ENCODE measurements around the gene MAPK10. TPM values are rescaled to one million over a fixed set of nuclear protein-coding genes. Genes with fewer than 3 reads are reported as not detected.

The MAPK10 gene
- total and polyA plus RNA-seq, 4 donors: 0.82 to 3.6 (median 2.3) TPM

- H3K27me3 ChIP-seq (ENCODE audit: control insufficient read depth in 4 of 4, insufficient read depth in 4 of 4, low read length in 3 of 4): no peaks in the 10 kb centered on the region
- WGBS: 93% methylated on average over 6 of the region's 6 CpGs
- TF ChIP-seq GABPA (IDR thresholded peaks at IDR 0.05 in 1 of 2, conservative IDR thresholded peaks at IDR 0.05 in 1 of 2) (no peak), JUND (IDR thresholded peaks at IDR 0.05) (no peak), TAF1 (conservative IDR thresholded peaks at IDR 0.05) (no peak), MAX (IDR thresholded peaks at IDR 0.05) (no peak), FOXA1 (IDR thresholded peaks at IDR 0.05) (no peak), EGR1 (IDR thresholded peaks at IDR 0.05; ENCODE audit: low read depth in 2 of 2) (no peak), HNF4G (IDR thresholded peaks at IDR 0.05) (no peak), YY1 (IDR thresholded peaks at IDR 0.05) (no peak), RAD21 (IDR thresholded peaks at IDR 0.05) (no peak), ZBTB33 (IDR thresholded peaks at IDR 0.05) (no peak), NR2F2 (IDR thresholded peaks at IDR 0.05) (no peak)
- no peak for DNase-seq (ENCODE audit: low spot score)
- no peak overlapping the region for H3K9ac ChIP-seq (ENCODE audit: low read depth in 1 of 2, low read length in 2 of 2)
- H3K36me3 ChIP-seq (ENCODE audit: control insufficient read depth in 4 of 4, insufficient read depth in 3 of 4, low read depth in 1 of 4, low read length in 3 of 4): no peaks in the 10 kb centered on the region
- no peak overlapping the region for H3K27ac ChIP-seq (ENCODE audit: low read depth in 1 of 2, low read length in 2 of 2)
- H3K9me3 ChIP-seq (ENCODE audit: control insufficient read depth in 4 of 4, low read length in 3 of 4): no peaks in the 10 kb centered on the region
- H3K4me1 ChIP-seq (ENCODE audit: control insufficient read depth in 4 of 4, insufficient read depth in 4 of 4, low read length in 3 of 4): no peaks in the 10 kb centered on the region
- H3K4me3 ChIP-seq (ENCODE audit: low read depth in 1 of 3, low read length in 3 of 3): no peak overlapping the region
Observed at GRCh38 chr4:86007042-86007441, 352.8 kb downstream of the MAPK10 start.

GRCh38 chr4:86006057-86006456, 353.8 kb downstream of the MAPK10 start:
- no peaks in the 10 kb centered on the region for H3K9me3 ChIP-seq (ENCODE audit: control insufficient read depth in 4 of 4, low read length in 3 of 4)
- TF ChIP-seq HNF4G (IDR thresholded peaks at IDR 0.05) (no peak), HNF4A (conservative IDR thresholded peaks at IDR 0.05) (no peak)
- DNase-seq (ENCODE audit: low spot score): no peak
- no peak overlapping the region for H3K27ac ChIP-seq (ENCODE audit: low read depth in 1 of 2, low read length in 2 of 2)
- no peaks in the 10 kb centered on the region for H3K36me3 ChIP-seq (ENCODE audit: control insufficient read depth in 4 of 4, insufficient read depth in 3 of 4, low read depth in 1 of 4, low read length in 3 of 4)
- H3K4me1 ChIP-seq (ENCODE audit: control insufficient read depth in 4 of 4, insufficient read depth in 4 of 4, low read length in 3 of 4): no peaks in the 10 kb centered on the region
- no peak overlapping the region for H3K9ac ChIP-seq (ENCODE audit: low read depth in 1 of 2, low read length in 2 of 2)
- H3K27me3 ChIP-seq (ENCODE audit: control insufficient read depth in 4 of 4, insufficient read depth in 4 of 4, low read length in 3 of 4): no peaks in the 10 kb centered on the region
- H3K4me3 ChIP-seq (ENCODE audit: low read depth in 1 of 3, low read length in 3 of 3): no peak overlapping the region

DNA sequence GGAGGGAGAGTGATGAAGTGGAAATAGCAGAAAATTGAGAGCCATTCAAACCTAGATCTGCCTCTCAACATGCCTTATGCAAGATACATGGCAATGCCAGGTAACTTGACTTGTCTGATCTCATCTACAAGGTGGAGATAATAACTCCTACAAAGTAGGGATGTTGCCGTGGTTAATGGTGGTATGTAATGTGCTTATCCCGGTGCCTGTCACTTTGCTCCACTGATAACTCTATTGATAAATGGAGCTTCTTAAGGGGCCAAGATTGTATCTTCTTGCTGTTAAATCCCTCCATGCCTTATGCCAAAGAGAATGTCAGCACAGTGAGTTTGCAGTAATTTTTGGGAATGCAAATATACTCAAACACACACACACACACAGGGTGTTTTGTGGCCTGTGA, 355.8 kb downstream of the MAPK10 start:
- Histone ChIP-seq H3K27me3 (ENCODE audit: control insufficient read depth in 4 of 4, insufficient read depth in 4 of 4, low read length in 3 of 4) (no peaks in the 10 kb centered on the region), H3K4me1 (ENCODE audit: control insufficient read depth in 4 of 4, insufficient read depth in 4 of 4, low read length in 3 of 4) (no peaks in the 10 kb centered on the region), H3K27ac (ENCODE audit: low read depth in 1 of 2, low read length in 2 of 2) (no peak overlapping the region), H3K4me3 (ENCODE audit: low read depth in 1 of 3, low read length in 3 of 3) (no peak overlapping the region), H3K9ac (ENCODE audit: low read depth in 1 of 2, low read length in 2 of 2) (no peak overlapping the region), H3K9me3 (ENCODE audit: control insufficient read depth in 4 of 4, low read length in 3 of 4) (no peaks in the 10 kb centered on the region), H3K36me3 (ENCODE audit: control insufficient read depth in 4 of 4, insufficient read depth in 3 of 4, low read depth in 1 of 4, low read length in 3 of 4) (peaks cover 0 to 4% (median 0%) of the 10 kb centered on the region in 4 donors)
- no peak for DNase-seq (ENCODE audit: low spot score)
- WGBS: 75% methylated on average over 2 of the region's 2 CpGs
- TF ChIP-seq RXRA (IDR thresholded peaks at IDR 0.05) (no peak), FOXA2 (IDR thresholded peaks at IDR 0.05) (no peak), YY1 (IDR thresholded peaks at IDR 0.05) (no peak), FOXA1 (IDR thresholded peaks at IDR 0.05) (no peak), HNF4A (conservative IDR thresholded peaks at IDR 0.05) (no peak), ATF3 (IDR thresholded peaks at IDR 0.05) (no peak), ZBTB33 (IDR thresholded peaks at IDR 0.05) (no peak), GABPA (IDR thresholded peaks at IDR 0.05 in 1 of 2, conservative IDR thresholded peaks at IDR 0.05 in 1 of 2) (no peak), HNF4G (IDR thresholded peaks at IDR 0.05) (no peak)
- TF ChIP-seq, protein P1, sequence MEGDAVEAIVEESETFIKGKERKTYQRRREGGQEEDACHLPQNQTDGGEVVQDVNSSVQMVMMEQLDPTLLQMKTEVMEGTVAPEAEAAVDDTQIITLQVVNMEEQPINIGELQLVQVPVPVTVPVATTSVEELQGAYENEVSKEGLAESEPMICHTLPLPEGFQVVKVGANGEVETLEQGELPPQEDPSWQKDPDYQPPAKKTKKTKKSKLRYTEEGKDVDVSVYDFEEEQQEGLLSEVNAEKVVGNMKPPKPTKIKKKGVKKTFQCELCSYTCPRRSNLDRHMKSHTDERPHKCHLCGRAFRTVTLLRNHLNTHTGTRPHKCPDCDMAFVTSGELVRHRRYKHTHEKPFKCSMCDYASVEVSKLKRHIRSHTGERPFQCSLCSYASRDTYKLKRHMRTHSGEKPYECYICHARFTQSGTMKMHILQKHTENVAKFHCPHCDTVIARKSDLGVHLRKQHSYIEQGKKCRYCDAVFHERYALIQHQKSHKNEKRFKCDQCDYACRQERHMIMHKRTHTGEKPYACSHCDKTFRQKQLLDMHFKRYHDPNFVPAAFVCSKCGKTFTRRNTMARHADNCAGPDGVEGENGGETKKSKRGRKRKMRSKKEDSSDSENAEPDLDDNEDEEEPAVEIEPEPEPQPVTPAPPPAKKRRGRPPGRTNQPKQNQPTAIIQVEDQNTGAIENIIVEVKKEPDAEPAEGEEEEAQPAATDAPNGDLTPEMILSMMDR (IDR thresholded peaks at IDR 0.05; ENCODE audit: low read depth, low read length, missing input control): no peak
- TF ChIP-seq, protein P2, sequence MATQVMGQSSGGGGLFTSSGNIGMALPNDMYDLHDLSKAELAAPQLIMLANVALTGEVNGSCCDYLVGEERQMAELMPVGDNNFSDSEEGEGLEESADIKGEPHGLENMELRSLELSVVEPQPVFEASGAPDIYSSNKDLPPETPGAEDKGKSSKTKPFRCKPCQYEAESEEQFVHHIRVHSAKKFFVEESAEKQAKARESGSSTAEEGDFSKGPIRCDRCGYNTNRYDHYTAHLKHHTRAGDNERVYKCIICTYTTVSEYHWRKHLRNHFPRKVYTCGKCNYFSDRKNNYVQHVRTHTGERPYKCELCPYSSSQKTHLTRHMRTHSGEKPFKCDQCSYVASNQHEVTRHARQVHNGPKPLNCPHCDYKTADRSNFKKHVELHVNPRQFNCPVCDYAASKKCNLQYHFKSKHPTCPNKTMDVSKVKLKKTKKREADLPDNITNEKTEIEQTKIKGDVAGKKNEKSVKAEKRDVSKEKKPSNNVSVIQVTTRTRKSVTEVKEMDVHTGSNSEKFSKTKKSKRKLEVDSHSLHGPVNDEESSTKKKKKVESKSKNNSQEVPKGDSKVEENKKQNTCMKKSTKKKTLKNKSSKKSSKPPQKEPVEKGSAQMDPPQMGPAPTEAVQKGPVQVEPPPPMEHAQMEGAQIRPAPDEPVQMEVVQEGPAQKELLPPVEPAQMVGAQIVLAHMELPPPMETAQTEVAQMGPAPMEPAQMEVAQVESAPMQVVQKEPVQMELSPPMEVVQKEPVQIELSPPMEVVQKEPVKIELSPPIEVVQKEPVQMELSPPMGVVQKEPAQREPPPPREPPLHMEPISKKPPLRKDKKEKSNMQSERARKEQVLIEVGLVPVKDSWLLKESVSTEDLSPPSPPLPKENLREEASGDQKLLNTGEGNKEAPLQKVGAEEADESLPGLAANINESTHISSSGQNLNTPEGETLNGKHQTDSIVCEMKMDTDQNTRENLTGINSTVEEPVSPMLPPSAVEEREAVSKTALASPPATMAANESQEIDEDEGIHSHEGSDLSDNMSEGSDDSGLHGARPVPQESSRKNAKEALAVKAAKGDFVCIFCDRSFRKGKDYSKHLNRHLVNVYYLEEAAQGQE (IDR thresholded peaks at IDR 0.05): no peak

Data from liver (tissue), 9 donors.